GM18505 (cell line): Measurements from ENCODE around the gene HAGHL.
"Not testable (repeated sequence)": the region's sequence is repeated elsewhere in the genome, so short reads cannot be mapped to it uniquely, and the experiment has no call there.

Experiments used
- ATAC-seq: cut with Tn5 transposase; IDR thresholded peaks from one replicate; pipeline ENCODE4 v1.9.1; 2021; ENCODE audit not compliant: unreplicated experiment
- POLR2A ChIP-seq: IDR thresholded peaks from 4 replicates; pipeline ENCODE4 v1.6.1; 2011; ENCODE audit warnings: borderline replicate concordance; ENCODE audit not compliant: insufficient read depth, insufficient read length; ENCODE audit errors: extremely low read depth

HAGHL gene

DNA sequence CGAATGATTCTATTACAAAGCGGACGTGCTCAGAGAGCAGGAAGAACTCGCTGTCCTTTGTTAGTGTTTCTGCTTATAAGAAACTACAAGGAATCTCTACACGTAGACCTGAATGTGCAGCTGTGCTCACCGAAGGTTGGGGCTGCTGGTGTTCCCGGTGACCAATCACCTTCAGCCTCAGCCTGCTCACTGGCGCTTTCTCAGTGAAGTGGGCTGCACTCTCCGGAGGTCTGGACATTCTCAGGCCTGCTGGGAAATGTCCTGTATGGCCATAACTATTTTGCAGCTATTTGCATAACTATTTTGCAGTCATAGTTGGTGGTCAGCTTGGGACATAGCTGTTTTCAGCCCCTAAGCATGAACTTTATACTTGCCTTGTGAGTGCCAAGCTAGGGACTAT is 23.6 kb downstream of the HAGHL start:
- TF ChIP-seq POLR2A: no peak
- ATAC-seq: no peak

DNA sequence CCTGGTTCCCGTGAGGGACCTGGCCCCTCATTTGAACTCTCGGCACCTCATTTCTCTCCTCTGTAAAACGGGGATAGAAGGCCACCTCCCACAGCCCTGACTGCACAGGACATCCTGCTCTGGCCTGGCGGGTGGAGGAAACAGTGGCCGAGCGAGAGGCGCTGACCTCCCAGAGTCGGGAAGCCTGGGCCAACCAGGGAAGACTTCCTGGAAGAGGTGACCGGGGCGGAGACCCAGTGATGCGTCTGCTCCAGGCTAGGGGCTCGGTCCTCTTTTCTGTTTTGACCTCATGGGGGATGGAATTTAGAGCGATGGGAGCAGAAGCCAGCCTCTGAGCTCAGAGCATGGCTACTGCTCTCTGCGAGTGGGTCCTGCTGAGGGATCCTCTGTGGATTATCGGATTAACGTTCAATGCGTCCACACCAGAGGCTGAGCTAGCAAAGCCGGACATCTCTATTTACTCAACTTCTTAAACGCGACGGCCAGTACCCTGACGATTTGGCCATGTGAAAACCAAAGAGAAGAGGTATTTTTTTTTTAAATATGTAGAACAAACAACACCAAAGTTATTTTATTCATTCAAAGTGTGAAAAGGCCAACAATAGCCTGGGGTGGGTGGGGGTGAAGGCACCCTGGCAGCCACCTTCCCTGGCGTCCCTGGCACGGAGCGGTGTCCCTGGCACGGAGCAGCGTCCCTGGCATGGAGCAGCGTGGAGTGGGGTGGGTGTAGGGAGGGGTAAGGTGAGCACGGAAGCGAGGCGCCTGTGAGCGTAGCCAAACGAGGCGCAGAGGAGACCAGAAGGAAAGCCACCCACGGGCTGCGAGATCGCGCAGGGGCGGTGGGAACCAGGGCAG is 24.5 kb downstream of the HAGHL start:
- no peak for TF ChIP-seq POLR2A
- no peak for ATAC-seq

DNA sequence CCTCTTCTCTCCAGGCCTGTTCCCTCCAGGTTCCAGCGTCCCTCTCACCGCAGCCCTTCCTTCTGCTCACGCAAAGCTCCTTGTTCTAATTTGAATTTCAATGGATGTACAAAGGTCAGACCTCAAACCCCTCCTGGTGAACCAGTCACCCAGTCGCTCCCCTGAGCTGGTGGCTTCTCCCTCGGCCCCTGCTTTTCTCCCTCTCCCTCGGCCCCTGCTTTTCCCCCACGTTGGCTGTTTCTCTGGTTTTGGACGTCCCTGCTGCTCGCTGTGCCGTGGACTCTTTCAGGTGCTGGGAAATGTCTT is 25.1 kb downstream of the HAGHL start:
- no peak for ATAC-seq
- TF ChIP-seq POLR2A: no peak

DNA sequence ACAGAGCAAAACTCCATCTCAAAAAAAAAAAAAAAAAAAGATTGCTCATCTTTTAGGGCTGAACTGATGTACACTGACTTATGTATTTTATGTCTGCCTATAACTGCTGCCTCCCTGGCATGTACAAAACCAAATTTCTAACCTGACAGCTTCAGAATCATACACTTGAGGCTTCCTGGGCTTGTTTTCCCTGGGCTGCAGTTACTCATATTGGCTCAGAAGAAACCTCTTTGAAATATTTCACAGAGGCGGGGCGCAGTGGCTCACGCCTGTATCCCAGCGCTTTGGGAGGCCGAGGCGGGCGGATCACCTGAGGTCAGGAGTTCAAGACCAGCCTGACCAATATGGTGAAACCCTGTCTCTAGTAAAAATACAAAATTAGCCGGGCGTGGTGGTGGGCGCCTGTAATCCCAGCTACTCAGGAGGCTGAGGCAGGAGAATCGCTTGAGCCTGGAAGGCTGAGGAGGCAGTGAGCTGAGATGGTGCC is 27.3 kb downstream of the HAGHL start:
- not testable (repeated sequence) for ATAC-seq

DNA sequence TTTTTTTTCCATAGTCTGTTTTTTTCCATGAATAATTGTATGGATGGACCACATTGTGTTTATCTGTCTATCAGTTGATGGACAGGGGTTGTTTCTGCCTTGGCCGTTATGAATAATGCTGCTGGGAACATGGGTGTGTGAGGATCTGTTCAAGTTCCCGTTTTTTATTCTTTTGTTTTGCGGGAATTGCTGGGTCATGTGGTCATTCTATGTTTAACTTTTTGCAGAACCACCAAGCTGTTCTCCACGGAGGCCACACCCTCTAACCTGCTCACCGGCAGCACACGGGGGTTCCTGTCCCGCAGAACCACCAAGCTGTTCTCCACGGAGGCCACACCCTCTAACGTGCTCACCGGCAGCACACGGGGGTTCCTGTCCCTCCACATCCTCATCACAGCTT is 27.8 kb downstream of the HAGHL start:
- ATAC-seq: no peak
- TF ChIP-seq POLR2A: no peak

DNA sequence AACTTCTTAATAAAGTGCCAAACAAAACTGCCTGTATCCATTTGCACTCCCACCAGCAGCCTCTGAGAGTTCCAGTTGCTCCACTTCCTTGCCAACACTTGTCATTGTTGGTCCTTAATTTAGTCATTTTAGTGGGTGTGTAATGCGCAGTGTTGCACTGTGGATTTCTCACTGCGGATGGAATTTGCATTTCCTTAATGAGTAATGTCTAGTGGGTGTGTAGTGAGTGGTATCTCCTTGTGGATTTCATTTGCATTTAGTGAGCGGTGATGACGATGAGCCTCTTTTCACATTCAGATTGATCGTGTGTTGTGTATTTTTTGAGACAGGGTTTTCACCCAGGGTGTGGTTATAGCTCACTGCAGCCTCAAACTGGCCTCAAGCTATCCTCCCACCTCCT is 29.5 kb downstream of the HAGHL start:
- no peak for TF ChIP-seq POLR2A
- ATAC-seq: no peak

DNA sequence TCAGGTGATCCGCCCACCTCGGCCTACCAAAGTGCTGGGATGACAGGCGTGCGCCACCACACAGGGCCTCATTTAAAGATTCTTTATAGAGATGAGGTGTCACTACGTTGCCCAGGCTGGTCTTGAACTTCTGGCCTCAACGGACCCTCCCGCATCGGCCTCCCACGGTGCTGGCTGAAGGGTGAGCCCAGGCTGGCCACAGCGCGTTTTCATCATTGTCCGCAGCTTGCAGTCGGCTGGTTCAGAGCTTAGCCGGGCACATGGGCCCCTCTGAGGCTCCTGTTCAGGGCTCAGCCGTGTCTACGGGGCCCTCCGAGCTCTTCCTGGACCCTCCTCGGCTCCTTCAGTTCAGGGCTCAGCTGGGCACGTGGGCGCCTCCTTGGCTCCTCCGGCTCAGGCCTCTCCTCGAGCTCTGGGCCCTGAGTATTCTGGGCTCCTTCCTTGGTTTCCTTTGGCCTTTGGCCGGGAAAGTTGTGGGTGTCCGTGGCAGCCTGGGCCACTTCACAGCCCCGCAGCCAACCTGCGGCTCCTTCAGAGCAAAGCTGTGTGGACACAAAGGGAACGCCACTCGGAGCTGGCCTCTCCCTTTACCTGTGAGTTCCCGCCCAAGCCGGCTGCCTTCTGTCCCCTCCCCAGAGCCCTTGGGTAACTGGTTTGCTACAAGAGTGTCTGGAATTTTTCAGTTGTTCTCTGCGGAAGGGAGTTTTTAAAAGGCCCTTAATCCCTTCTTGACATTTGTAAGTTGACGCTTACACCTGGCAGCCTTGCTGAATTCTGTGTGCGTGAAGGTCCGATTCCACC is 32.4 kb downstream of the HAGHL start:
- TF ChIP-seq POLR2A: no peak
- ATAC-seq: no peak

DNA sequence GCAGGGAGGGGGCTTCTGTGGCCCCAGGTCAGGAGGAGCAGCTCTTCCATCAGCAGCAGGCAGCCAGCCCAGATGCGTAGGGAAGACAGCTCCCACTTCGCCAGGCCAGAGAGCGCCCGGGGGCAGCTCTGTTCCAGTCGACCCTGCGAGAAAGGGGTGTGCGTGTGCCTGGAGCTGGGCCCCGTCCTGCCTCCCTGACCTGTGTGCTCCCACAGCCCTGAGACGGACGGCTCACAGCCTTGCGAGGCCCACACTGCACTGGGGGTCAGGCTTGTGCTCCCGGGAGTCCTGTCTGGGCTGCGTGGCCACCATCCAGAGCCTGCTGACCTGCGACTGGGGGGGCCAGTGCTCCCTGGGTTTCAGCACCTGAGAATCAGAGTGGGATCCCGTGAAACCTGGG is 33.2 kb downstream of the HAGHL start:
- no peak for ATAC-seq
- TF ChIP-seq POLR2A: no peak

DNA sequence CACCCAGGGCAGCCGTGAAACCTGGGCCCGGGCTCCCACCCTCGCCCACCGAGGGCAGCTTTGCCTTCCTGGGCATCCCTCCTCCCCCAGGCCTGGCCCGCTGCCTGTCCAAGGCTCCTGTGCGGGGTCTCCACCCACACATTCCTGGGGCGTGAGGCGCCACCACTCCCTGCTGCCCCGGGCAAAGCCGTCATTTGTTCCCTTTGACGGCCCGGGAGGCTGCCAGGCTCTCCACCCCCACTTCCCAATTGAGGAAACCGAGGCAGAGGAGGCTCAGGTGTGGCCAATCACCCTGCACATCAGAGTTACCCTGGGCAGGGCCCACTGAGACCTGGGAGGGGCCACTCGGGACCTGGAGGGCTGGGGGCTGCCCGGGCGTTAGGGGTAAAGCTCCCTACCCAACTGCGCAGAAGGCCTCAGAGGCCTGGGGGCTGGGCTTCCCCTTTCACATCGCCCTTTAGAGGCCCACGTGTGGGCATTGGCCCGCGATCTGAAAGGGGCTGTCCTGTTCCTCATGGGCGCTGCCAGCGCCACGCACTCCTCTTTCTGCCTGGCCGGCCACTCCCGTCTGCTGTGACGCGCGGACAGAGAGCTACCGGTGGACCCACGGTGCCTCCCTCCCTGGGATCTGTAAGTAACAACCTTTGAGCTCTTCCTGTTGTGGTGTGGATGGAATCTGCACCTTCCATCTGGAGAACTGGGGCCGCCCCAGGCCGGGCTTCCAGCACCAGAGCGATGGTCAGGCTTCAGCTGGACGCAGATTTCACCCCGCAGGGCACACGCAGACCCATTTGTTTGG is 33.8 kb downstream of the HAGHL start, which contains the start of gene MSLN:
TSS of gene MSLN (plus strand) at position 190 of the 799 bp plus-strand sequence. CDS start 1,947 bp downstream, outside the sequence.
- no peak for ATAC-seq
- no peak for TF ChIP-seq POLR2A

DNA sequence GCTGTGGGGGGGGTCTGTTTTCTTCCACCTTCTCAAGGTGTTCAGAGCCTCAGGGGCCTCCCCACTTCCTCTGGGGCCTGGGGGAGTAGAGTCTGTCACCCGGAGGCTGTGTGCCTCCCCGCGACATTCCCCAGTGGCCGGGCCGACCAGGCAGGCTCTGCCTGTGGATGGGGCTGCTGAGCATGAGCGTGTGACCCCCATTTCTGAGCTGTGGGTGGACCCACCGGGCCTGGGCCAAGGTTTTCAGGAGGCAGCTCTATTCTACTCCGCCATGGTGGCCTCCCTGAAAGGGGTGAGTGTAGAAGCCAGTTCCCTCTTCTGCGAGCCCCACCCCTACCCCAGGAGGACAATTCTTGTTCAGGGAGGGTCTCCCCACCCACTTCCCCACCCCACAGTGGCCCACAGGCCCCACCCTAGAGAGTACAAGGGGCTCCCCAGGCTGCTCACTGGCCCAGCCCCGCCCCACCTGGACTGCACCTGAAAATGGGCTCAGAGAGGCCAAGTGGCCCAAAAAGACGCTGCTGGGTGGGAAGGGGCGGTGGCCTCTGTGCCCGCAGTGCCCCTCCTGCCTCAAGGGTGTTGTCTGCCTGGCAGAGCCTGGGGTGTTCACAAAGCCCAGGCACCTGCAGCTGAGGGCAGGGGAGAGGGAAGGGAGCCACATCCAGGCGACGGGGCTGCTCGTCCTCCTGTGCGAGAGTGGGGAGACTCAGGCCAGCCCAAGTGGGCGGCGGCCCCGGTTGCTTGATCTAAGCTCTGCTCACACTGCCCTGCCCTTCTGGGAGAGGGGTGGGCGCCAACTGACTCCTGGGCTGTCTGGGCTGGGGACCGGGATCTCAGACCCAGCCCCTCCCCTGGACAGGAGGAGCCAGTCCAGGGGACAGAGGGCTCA is 35.0 kb downstream of the HAGHL start:
- TF ChIP-seq POLR2A: no peak
- no peak for ATAC-seq

DNA sequence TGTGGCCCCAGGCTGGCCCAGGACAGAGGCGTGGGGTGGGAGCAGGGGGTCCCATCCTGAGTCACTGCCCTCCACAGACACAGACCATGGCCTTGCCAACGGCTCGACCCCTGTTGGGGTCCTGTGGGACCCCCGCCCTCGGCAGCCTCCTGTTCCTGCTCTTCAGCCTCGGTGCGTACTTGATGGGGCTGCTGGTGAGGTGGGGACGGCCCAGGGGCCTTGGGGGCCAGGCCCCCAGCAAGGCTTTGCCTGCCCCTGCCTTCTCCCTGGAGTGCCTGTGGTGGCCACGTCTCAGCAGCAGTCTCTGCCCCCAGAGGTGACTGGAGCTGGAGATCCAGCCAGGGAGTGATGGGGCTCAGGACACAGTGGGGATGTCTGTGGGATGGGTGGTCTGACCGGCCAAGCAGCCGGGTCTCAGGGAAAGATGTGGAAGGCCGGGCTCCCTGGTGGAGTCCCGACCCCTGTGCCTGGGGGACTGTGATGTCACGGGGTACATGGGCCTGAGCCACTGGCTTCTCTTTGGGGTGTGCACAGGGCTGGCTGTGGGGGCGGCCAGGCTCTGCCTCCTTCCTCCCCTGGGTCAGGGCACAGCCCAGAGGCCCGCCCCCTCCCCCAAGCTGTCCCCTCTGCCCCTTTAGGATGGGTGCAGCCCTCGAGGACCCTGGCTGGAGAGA is 35.8 kb downstream of the HAGHL start:
- no peak for ATAC-seq
- TF ChIP-seq POLR2A: no peak
